NCI-H460 (cell line): ENCODE data around the gene LYRM2. TPM values are rescaled to one million over a fixed set of nuclear protein-coding genes. Genes with fewer than 3 reads are reported as not detected.

ENCODE experiments used
- total RNA-seq: library from RNA; depleted of rRNA; stranded (reverse); fragments of >200 nt; shearing (Covaris generic); gene quantifications from 2 replicates; pipeline ENCODE4 v1.2.3, GENCODE V29; 2014; rRNA removed

The LYRM2 gene
- total RNA-seq, 1 experiment from 2014 or later = 20.1 TPM

Other genes starting within 250 kb of the LYRM2 start
- gene RRAGD, start 226.5 kb downstream of the LYRM2 start, total RNA-seq = 3.0 and 4.0 TPM in 2 replicates
- 1.5 and 1.8 TPM in 2 replicates for gene ANKRD6, start 205.6 kb downstream of the LYRM2 start, total RNA-seq
- 21.8 and 23.7 TPM in 2 replicates for gene MDN1, start 181.0 kb upstream of the LYRM2 start, total RNA-seq
- 7.8 and 8.7 TPM in 2 replicates for gene CASP8AP2, start 191.1 kb upstream of the LYRM2 start, total RNA-seq